MM.1S (cell line): Measurements from ENCODE around the gene RASGEF1C.

Experiments
- CTCF ChIP-seq: fragments of 300-600 bp; sonication (generic); IDR thresholded peaks from 2 replicates; pipeline ENCODE4 v1.5.1; 2016; ENCODE audit warnings: antibody characterized with exemption, low read length, mixed read lengths
- EZH2 ChIP-seq: fragments of 300-600 bp; sonication (generic); optimal IDR thresholded peaks from 2 replicates; pipeline ENCODE3; 2017; ENCODE audit warnings: low read depth, mild to moderate bottlenecking, antibody characterized with exemption, low read length, mixed read lengths
- EZH2phosphoT487 ChIP-seq: fragments of 300-600 bp; sonication (generic); IDR thresholded peaks from 2 replicates; pipeline ENCODE4 v1.6.1; 2018; ENCODE audit warnings: antibody characterized with exemption, low read length

- TF ChIP-seq CTCF (no peak), EZH2 (no peak), EZH2phosphoT487 (no peak)
Measured at GRCh38 chr5:180175015-180175431, 34.0 kb downstream of the RASGEF1C start.
